GM12878 (cell line): ENCODE results near the gene UBAC2.

Experiments
- YY1 ChIP-seq: IDR thresholded peaks from 2 replicates; pipeline ENCODE4 v1.6.1; 2011; ENCODE audit warnings: low read depth, mild to moderate bottlenecking, low read length
- TF ChIP-seq, protein P1 (sequence below): fragments of 450-650 bp; formaldehyde crosslinking; IDR thresholded peaks from 2 replicates; pipeline ENCODE4 v1.4.0; 2020; ENCODE audit warnings: mild to moderate bottlenecking, moderate library complexity

DNA sequence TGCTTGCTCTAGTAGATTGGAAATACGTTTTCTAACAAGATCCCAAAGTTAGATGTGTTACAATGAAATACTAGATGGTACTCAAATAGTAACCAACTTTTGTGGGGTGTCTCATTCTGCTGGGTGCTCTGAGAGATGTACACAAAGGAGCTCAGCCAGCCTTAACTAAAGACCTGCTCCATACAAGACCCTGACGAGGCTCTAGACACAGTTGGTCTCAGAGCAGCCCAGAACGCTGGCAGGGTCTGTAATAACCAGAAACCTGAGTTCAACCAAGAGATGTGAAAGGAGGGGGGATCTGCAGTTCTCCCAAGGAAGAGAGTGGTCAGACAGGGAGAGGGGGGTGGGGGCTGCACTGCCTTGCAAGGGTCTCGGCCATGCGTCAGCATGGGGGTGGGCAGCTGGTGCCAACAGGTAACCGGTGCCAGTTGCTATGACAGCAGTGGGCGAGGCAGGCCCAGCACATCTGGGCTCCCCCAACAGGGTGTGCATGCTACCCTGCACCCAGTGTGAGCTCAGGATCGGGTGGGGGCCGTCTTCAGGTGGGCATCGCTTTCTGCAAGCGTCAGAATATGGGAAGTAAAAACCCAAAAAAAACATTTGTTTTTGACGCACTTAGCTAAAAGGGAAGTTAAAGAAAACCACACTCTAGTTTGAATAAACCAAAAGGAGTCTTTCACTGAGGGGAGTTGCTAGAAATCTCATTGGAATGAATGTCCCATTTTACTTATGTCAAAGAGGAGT lies 174.5 kb downstream of the UBAC2 start:
- TF ChIP-seq YY1 = no peak
- TF ChIP-seq, protein P1, sequence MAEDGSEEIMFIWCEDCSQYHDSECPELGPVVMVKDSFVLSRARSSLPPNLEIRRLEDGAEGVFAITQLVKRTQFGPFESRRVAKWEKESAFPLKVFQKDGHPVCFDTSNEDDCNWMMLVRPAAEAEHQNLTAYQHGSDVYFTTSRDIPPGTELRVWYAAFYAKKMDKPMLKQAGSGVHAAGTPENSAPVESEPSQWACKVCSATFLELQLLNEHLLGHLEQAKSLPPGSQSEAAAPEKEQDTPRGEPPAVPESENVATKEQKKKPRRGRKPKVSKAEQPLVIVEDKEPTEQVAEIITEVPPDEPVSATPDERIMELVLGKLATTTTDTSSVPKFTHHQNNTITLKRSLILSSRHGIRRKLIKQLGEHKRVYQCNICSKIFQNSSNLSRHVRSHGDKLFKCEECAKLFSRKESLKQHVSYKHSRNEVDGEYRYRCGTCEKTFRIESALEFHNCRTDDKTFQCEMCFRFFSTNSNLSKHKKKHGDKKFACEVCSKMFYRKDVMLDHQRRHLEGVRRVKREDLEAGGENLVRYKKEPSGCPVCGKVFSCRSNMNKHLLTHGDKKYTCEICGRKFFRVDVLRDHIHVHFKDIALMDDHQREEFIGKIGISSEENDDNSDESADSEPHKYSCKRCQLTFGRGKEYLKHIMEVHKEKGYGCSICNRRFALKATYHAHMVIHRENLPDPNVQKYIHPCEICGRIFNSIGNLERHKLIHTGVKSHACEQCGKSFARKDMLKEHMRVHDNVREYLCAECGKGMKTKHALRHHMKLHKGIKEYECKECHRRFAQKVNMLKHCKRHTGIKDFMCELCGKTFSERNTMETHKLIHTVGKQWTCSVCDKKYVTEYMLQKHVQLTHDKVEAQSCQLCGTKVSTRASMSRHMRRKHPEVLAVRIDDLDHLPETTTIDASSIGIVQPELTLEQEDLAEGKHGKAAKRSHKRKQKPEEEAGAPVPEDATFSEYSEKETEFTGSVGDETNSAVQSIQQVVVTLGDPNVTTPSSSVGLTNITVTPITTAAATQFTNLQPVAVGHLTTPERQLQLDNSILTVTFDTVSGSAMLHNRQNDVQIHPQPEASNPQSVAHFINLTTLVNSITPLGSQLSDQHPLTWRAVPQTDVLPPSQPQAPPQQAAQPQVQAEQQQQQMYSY (CRISPR knock-in tag) = no peak
